ENCODE measurements around the gene SLC45A1. TPM values are rescaled to one million over a fixed set of nuclear protein-coding genes. Genes with fewer than 3 reads are reported as not detected.

Gene SLC45A1
- total RNA-seq, 2 experiments from 2014 or later: 0.16 to 0.56 TPM

DNA sequence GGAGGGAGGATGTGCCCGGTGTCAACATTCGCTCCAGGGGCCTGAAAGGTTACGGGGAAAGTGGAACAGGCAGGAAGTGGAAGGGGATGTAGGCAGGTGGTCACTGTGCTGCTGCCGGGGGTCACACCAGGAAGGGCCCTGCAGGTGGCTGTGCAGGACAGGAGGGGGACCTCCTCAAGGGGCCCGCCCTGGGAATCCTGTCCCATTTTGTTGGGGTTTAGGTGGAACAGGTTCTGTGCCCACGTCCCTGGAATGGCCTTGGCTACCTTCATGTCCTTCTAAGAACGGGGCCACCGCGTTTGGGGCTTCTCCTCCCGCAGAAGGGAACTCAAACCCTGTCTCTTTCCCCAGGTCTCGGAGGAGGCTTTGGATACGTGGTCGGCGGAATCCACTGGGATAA lies 11.9 kb downstream of the SLC45A1 start:
- ATAC-seq: no peak

GRCh38 chr1:8330271-8331125 lies 12.6 kb downstream of the SLC45A1 start:
- no peak overlapping the region for H3K4me3 Mint-ChIP-seq
- H3K4me1 Mint-ChIP-seq (ENCODE audit: low read depth): no peaks in the 10 kb centered on the region
- ATAC-seq (no peak), DNase-seq (no peak)
- no peak overlapping the region for H3K27ac Mint-ChIP-seq
- intact Hi-C loops (cut with micrococcal nuclease): no loop called here
- TF ChIP-seq, protein P1, sequence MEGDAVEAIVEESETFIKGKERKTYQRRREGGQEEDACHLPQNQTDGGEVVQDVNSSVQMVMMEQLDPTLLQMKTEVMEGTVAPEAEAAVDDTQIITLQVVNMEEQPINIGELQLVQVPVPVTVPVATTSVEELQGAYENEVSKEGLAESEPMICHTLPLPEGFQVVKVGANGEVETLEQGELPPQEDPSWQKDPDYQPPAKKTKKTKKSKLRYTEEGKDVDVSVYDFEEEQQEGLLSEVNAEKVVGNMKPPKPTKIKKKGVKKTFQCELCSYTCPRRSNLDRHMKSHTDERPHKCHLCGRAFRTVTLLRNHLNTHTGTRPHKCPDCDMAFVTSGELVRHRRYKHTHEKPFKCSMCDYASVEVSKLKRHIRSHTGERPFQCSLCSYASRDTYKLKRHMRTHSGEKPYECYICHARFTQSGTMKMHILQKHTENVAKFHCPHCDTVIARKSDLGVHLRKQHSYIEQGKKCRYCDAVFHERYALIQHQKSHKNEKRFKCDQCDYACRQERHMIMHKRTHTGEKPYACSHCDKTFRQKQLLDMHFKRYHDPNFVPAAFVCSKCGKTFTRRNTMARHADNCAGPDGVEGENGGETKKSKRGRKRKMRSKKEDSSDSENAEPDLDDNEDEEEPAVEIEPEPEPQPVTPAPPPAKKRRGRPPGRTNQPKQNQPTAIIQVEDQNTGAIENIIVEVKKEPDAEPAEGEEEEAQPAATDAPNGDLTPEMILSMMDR (IDR thresholded peaks at IDR 0.05): no peak
- no peaks in the 10 kb centered on the region for H3K9me3 Mint-ChIP-seq
- H3K27me3 Mint-ChIP-seq: no peaks in the 10 kb centered on the region
- ChIA-PET CTCF (interaction anchor here (0.6 to 2.3 kb wide), 3 partner anchors 22 to 355 kb away, joined by 4 to 8 read pairs (median 5); no protein-coding TSS in a partner anchor), POLR2A (no interaction called here)
- H3K36me3 Mint-ChIP-seq (ENCODE audit: low read depth): no peaks in the 10 kb centered on the region

More for the DNA sequence above, 11.9 kb downstream of the SLC45A1 start:
- TF ChIP-seq, protein P1 (IDR thresholded peaks at IDR 0.05): no peak
- Mint-ChIP-seq H3K4me3 (no peak overlapping the region), H3K36me3 (ENCODE audit: low read depth) (no peaks in the 10 kb centered on the region), H3K27ac (no peak overlapping the region), H3K27me3 (no peaks in the 10 kb centered on the region), H3K9me3 (no peaks in the 10 kb centered on the region), H3K4me1 (ENCODE audit: low read depth) (no peaks in the 10 kb centered on the region)
- CTCF ChIA-PET: interaction anchor here (0.6 to 2.3 kb wide), 3 partner anchors 22 to 315 kb away, joined by 3 to 8 read pairs (median 5); no protein-coding TSS in a partner anchor
- intact Hi-C loops (cut with micrococcal nuclease): no loop called here
- POLR2A ChIA-PET: no interaction called here
- DNase-seq: no peak

- TF ChIP-seq, protein P1 (IDR thresholded peaks at IDR 0.05): no peak
- ATAC-seq (no peak), DNase-seq (no peak)
- Mint-ChIP-seq H3K27ac (no peak overlapping the region), H3K9me3 (peaks cover 2% of the 10 kb centered on the region), H3K27me3 (no peaks in the 10 kb centered on the region), H3K4me3 (no peak overlapping the region), H3K36me3 (ENCODE audit: low read depth) (no peaks in the 10 kb centered on the region), H3K4me1 (ENCODE audit: low read depth) (no peaks in the 10 kb centered on the region)
- ChIA-PET POLR2A (no interaction called here), CTCF (no interaction called here)
- intact Hi-C loops (cut with micrococcal nuclease): no loop called here
Measured at GRCh38 chr1:8332806-8333205, 14.9 kb downstream of the SLC45A1 start.

DNA sequence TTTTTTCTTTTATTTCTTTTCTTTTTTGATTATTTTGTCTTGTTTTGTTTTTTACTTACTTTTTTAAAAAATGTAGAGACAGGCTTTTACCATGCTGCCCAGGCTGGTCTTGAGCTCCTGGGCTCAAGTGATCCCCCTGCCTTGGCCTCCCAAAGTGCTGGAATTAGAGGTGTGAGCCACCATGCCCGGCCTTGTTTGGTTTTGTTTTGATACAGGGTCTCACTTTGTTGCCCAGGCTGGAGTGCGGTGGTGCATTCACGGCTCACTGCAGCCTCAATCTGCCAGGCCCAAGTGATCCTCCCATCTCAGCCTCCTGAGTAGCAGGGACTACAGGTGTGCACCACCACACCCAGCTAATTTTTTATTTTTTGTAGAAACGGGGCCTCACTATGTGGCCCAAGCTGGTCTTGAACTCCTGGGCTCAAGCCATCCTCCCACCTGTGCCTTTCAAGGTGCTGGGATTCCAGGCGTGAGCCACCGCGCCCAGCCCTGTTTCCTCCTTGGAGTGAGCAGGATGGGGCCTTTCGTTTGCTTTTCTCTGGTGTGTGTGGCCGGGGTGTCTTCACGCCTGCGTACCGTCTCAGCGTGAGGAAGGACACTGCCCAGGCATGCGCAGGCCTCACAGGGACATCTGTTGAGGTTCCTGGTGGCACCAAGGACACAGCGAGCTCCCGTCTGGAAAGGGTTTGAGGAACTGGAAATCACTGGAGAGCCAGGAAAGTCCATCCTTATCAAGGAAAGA lies 15.5 kb downstream of the SLC45A1 start:
- H3K36me3 Mint-ChIP-seq (ENCODE audit: low read depth): no peaks in the 10 kb centered on the region
- H3K27ac Mint-ChIP-seq: no peak overlapping the region
- DNase-seq: no peak
- TF ChIP-seq, protein P1 (IDR thresholded peaks at IDR 0.05): no peak
- ChIA-PET POLR2A (no interaction called here), CTCF (no interaction called here)
- no peaks in the 10 kb centered on the region for H3K27me3 Mint-ChIP-seq
- H3K4me1 Mint-ChIP-seq (ENCODE audit: low read depth): no peaks in the 10 kb centered on the region
- no peak overlapping the region for H3K4me3 Mint-ChIP-seq
- peaks cover 2% of the 10 kb centered on the region for H3K9me3 Mint-ChIP-seq
- ATAC-seq: no peak
- intact Hi-C loops (cut with micrococcal nuclease): no loop called here

All from activated CD8-positive, alpha-beta T cell treated with anti-CD3 and anti-CD28 coated beads for 36 hours (primary cell).